Mesothelial cell of epicardium (in vitro differentiated cells): Measurements from ENCODE around the gene RAD9A. TPM values are rescaled to one million over a fixed set of nuclear protein-coding genes. Genes with fewer than 3 reads are reported as not detected.

ENCODE experiments used
- DNase-seq, 2 experiments: peaks; one replicate each; pipeline ENCODE4 v3.0.0; 2021; ENCODE audit warnings: low spot score in 2 of 2; ENCODE audit not compliant: unreplicated experiment in 2 of 2
- H3K27ac Mint-ChIP-seq: 2 replicates; pipeline ENCODE4 v1.8.0; 2021; ENCODE audit warnings: mixed read lengths
- H3K27me3 Mint-ChIP-seq: 2 replicates; pipeline ENCODE4 v1.8.0; 2021; ENCODE audit warnings: low read depth, mixed read lengths
- H3K36me3 Mint-ChIP-seq: 2 replicates; pipeline ENCODE4 v1.8.0; 2021; ENCODE audit warnings: mixed read lengths
- H3K4me1 Mint-ChIP-seq: 2 replicates; pipeline ENCODE4 v1.8.0; 2021; ENCODE audit warnings: mixed read lengths
- H3K4me3 Mint-ChIP-seq: 2 replicates; pipeline ENCODE4 v1.8.0; 2021; ENCODE audit warnings: mild to moderate bottlenecking, moderate library complexity, mixed read lengths
- H3K9me3 Mint-ChIP-seq: 2 replicates; pipeline ENCODE4 v1.8.0; 2021; ENCODE audit warnings: mixed read lengths
- total RNA-seq: library from RNA; stranded (reverse); gene quantifications from 3 replicates; pipeline ENCODE4 v1.2.1, GENCODE V29; 2021
- TF ChIP-seq, protein P1 (sequence below): fragments of 200-600 bp; sonication (generic); IDR thresholded peaks from one replicate; pipeline ENCODE4 v1.5.0; 2021; ENCODE audit warnings: antibody characterized with exemption; ENCODE audit not compliant: unreplicated experiment

RAD9A gene
- total RNA-seq, 1 donor from 2014 or later, result 44.7 TPM

DNA sequence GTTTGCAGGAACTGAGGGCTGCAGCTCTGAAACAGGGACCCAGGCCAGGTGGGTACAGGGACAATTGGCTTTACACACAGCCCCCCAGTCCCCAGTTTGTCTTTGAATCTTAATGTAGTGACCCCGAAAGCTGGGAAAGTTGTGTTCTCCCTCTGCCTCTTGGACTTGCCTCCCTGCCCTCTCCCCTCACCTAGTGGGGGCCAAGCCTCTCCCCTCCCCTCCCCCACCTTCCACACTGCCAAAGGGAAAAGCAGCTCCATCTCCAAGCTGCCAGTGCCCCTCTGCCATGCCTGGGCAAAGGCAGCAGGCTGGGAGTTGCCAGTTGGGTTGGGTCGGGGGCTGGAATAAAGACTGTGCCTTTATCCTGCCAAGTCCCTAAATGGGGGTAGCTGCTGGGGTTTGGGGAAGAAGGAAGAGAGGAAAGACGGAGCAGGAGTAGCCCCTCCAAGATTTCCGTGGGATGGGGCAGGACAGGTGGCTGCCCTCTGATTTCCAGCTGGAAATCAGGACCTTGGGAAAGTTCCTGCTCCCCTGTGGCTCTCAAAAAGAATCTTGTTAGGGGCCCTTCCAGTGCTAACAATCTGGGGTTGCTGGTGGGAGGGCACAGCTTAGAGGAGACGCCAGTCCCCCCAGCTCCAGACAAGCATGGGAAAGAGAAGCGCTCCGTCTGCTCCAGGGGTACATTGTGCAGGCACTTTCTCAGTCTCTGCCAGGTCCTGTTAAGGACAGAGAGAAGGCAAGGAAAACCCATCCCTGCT lies 15.5 kb upstream of the RAD9A start:
- Mint-ChIP-seq H3K27me3 (peaks cover 7% of the 10 kb centered on the region), H3K9me3 (no peaks in the 10 kb centered on the region), H3K36me3 (no peaks in the 10 kb centered on the region), H3K27ac (peak overlapping the region; percentile 81), H3K4me3 (peak overlapping the region; percentile 39), H3K4me1 (peaks cover 45% of the 10 kb centered on the region)
- DNase-seq, result no peak
- TF ChIP-seq, protein P1, sequence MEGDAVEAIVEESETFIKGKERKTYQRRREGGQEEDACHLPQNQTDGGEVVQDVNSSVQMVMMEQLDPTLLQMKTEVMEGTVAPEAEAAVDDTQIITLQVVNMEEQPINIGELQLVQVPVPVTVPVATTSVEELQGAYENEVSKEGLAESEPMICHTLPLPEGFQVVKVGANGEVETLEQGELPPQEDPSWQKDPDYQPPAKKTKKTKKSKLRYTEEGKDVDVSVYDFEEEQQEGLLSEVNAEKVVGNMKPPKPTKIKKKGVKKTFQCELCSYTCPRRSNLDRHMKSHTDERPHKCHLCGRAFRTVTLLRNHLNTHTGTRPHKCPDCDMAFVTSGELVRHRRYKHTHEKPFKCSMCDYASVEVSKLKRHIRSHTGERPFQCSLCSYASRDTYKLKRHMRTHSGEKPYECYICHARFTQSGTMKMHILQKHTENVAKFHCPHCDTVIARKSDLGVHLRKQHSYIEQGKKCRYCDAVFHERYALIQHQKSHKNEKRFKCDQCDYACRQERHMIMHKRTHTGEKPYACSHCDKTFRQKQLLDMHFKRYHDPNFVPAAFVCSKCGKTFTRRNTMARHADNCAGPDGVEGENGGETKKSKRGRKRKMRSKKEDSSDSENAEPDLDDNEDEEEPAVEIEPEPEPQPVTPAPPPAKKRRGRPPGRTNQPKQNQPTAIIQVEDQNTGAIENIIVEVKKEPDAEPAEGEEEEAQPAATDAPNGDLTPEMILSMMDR, result no peak

GRCh38 chr11:67376873-67377808 lies 14.6 kb upstream of the RAD9A start:
- Mint-ChIP-seq H3K27ac (no peak overlapping the region), H3K36me3 (no peaks in the 10 kb centered on the region), H3K4me3 (no peak overlapping the region), H3K27me3 (peaks cover 7% of the 10 kb centered on the region), H3K9me3 (no peaks in the 10 kb centered on the region), H3K4me1 (peaks cover 37% of the 10 kb centered on the region)
- TF ChIP-seq, protein P1, result no peak
- DNase-seq, result no peak

DNA sequence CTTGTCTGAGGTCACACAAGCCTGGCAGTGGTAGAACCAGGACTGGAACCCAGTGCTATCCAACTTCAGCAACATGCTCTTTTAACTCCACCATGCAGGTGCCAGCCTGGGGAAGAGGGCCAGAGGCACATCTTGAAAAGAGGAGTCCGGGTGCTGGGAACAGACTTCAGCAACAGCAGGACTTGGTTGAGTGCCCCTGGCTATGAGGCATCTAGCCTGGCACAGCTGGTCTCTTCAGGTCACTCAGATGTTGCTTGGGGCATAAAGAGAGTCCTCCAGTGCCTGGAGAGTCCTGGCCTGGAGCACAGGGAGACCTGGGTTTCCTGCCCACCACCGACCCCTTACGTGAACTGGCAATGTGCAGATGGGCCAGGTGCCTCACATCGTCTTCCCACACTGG lies 13.2 kb upstream of the RAD9A start:
- TF ChIP-seq, protein P1, result no peak
- Mint-ChIP-seq H3K36me3 (no peaks in the 10 kb centered on the region), H3K27me3 (peaks cover 9% of the 10 kb centered on the region), H3K27ac (no peak overlapping the region), H3K4me1 (peaks cover 39% of the 10 kb centered on the region), H3K4me3 (no peak overlapping the region), H3K9me3 (no peaks in the 10 kb centered on the region)
- no peak for DNase-seq

GRCh38 chr11:67379061-67380058 lies 12.4 kb upstream of the RAD9A start:
- no peak overlapping the region for H3K4me3 Mint-ChIP-seq
- no peaks in the 10 kb centered on the region for H3K36me3 Mint-ChIP-seq

More at GRCh38 chr11:67379061-67380058, 12.4 kb upstream of the RAD9A start:
- peaks cover 8% of the 10 kb centered on the region for H3K27me3 Mint-ChIP-seq
- H3K27ac Mint-ChIP-seq, result no peak overlapping the region
- no peaks in the 10 kb centered on the region for H3K9me3 Mint-ChIP-seq
- TF ChIP-seq, protein P1, result no peak
- H3K4me1 Mint-ChIP-seq, result peaks cover 34% of the 10 kb centered on the region
- DNase-seq, result no peak
